Esophagus muscularis mucosa (tissue), 4 donors: ENCODE results near the gene CSF2RB. TPM values are rescaled to one million over a fixed set of nuclear protein-coding genes. Genes with fewer than 3 reads are reported as not detected.

Experiments used
- DNase-seq: peaks from one replicate; pipeline ENCODE4 v3.0.0-alpha.2; 2017; ENCODE audit errors: extremely low spot score
- H3K27ac ChIP-seq, 4 donors: fragments of 200-600 bp; sonication (generic); replicated peaks in 1 of 4; 1 replicate in 3 of 4; 2 replicates in 1 of 4; pipeline ENCODE4 v1.5.1; 2016 to 2019; ENCODE audit warnings: mild to moderate bottlenecking in 1 of 4
- H3K27me3 ChIP-seq, 4 donors: fragments of 200-600 bp; sonication (generic); one replicate each; pipeline versions ENCODE4 v1.5.1 to v1.6.0; 2016 to 2019
- H3K36me3 ChIP-seq, 4 donors: fragments of 200-600 bp; sonication (generic); one replicate each; pipeline ENCODE4 v1.5.1; 2016 to 2019
- H3K4me1 ChIP-seq, 4 donors: fragments of 200-600 bp; sonication (generic); one replicate each; pipeline ENCODE4 v1.5.1; 2016 to 2019
- H3K4me3 ChIP-seq, 4 donors: fragments of 200-600 bp; sonication (generic); 1 replicate in 2 of 4; 2 replicates in 2 of 4; pipeline ENCODE4 v1.5.1; 2016 to 2019; ENCODE audit warnings: mild to moderate bottlenecking in 4 of 4, moderate library complexity in 1 of 4
- H3K9me3 ChIP-seq, 4 donors: fragments of 200-600 bp; sonication (generic); 1 replicate in 3 of 4; 2 replicates in 1 of 4; pipeline ENCODE4 v1.5.1; 2016 to 2019
- CTCF ChIP-seq, 3 experiments: fragments of 200-600 bp in 2 of 3; fragments of 450-650 bp in 1 of 3; sonication (generic) in 2 of 3; IDR thresholded peaks; one replicate each; pipeline ENCODE4 v1.5.1; 2017 to 2019; ENCODE audit warnings: antibody characterized with exemption in 3 of 3, mild to moderate bottlenecking in 2 of 3, moderate library complexity in 1 of 3
- EP300 ChIP-seq: sonication (generic); formaldehyde crosslinking; IDR thresholded peaks from one replicate; pipeline ENCODE4 v1.6.1; 2017; ENCODE audit warnings: antibody characterized with exemption
- POLR2A ChIP-seq: fragments of 450-650 bp; IDR thresholded peaks from one replicate; pipeline ENCODE4 v1.6.1; 2017; ENCODE audit warnings: antibody characterized with exemption, moderate library complexity, mild to moderate bottlenecking, low read depth
- POLR2AphosphoS5 ChIP-seq, 2 donors: sonication (generic); formaldehyde crosslinking; IDR thresholded peaks; one replicate each; pipeline ENCODE4 v1.6.1; 2017; ENCODE audit warnings: antibody characterized with exemption in 2 of 2
- WGBS: methylation state at CpG from one replicate; pipeline ENCODE4 v1.1.5; 2018; 5-methylcytosine and 5-hydroxymethylcytosine counted together
- intact Hi-C: fragments of 100-400 bp; cut with DNase I; formaldehyde crosslinking; loops from one replicate; pipeline ENCODE4 v1.15.1; 2023
- total RNA-seq, 4 donors: library from RNA; depleted of rRNA; stranded (reverse); fragments of >200 nt; gene quantifications; one replicate each; pipeline versions ENCODE4 v1.1.0 to v1.2.1, GENCODE V29; 2016

The CSF2RB gene
- total RNA-seq, 4 donors from 2014 or later: 4.6 to 19.4 (median 6.2) TPM

- Histone ChIP-seq H3K9me3 (no peaks in the 10 kb centered on the region), H3K4me1 (peaks cover 6 to 11% (median 8%) of the 10 kb centered on the region in 4 donors), H3K36me3 (no peaks in the 10 kb centered on the region), H3K27me3 (peaks cover 0 to 9% (median 0%) of the 10 kb centered on the region in 4 donors), H3K4me3 (no peak overlapping the region), H3K27ac (no peak overlapping the region)
- TF ChIP-seq CTCF (IDR thresholded peaks at IDR 0.05) (no peak), POLR2AphosphoS5 (IDR thresholded peaks at IDR 0.05) (no peak), POLR2A (no peak), EP300 (no peak)
- DNase-seq: no peak
- WGBS: 90% methylated on average over 4 of the region's 4 CpGs
- intact Hi-C loops: loop anchor here (5.0 kb wide), 1 partner anchor 119 kb away; no protein-coding TSS in a partner anchor
These were observed 63.2 kb downstream of the CSF2RB start for GRCh38 chr22:36976606-36977005.

GRCh38 chr22:36977401-36977861 lies 64.0 kb downstream of the CSF2RB start:
- peak overlapping the region; percentile 46 to 52 (median 50) for H3K4me3 ChIP-seq
- no peak for DNase-seq
- intact Hi-C loops: loop anchor here (5.0 kb wide), 1 partner anchor 120 kb away; no protein-coding TSS in a partner anchor
- H3K27ac ChIP-seq: no peak overlapping the region
- H3K36me3 ChIP-seq: no peaks in the 10 kb centered on the region
- no peaks in the 10 kb centered on the region for H3K9me3 ChIP-seq
- peaks cover 0 to 16% (median 0%) of the 10 kb centered on the region in 4 donors for H3K27me3 ChIP-seq
- peaks cover 6 to 11% (median 8%) of the 10 kb centered on the region in 4 donors for H3K4me1 ChIP-seq
- WGBS: 20% methylated on average over 13 of the region's 13 CpGs
- TF ChIP-seq POLR2AphosphoS5 (IDR thresholded peaks at IDR 0.05) (no peak), POLR2A (no peak), EP300 (no peak), CTCF (IDR thresholded peaks at IDR 0.05) (peak in 1 of 3 experiments; percentile 18)

GRCh38 chr22:36977947-36978660 lies 64.7 kb downstream of the CSF2RB start:
- peak; percentile 95 for DNase-seq
- Histone ChIP-seq H3K4me3 (peak overlapping the region; percentile 46 to 52 (median 50)), H3K36me3 (no peaks in the 10 kb centered on the region), H3K27ac (no peak overlapping the region), H3K9me3 (no peaks in the 10 kb centered on the region), H3K27me3 (peaks cover 0 to 23% (median 0%) of the 10 kb centered on the region in 4 donors), H3K4me1 (peaks cover 6 to 11% (median 8%) of the 10 kb centered on the region in 4 donors)
- peak; percentile 96 to 98 (median 98) for TF ChIP-seq CTCF (IDR thresholded peaks at IDR 0.05)
- peak; percentile 46 to 88 for TF ChIP-seq POLR2AphosphoS5 (IDR thresholded peaks at IDR 0.05)
- no peak for TF ChIP-seq EP300
- intact Hi-C loops: loop anchor here (2.0 to 5.0 kb wide), 2 partner anchors 121 to 195 kb away; no protein-coding TSS in a partner anchor
- 15% methylated on average over 18 of the region's 18 CpGs for WGBS

GRCh38 chr22:36979016-36979910 lies 65.8 kb downstream of the CSF2RB start:
- WGBS: 91% methylated on average over 13 of the region's 13 CpGs
- Histone ChIP-seq H3K27ac (no peak overlapping the region), H3K9me3 (no peaks in the 10 kb centered on the region), H3K27me3 (peaks cover 0 to 34% (median 0%) of the 10 kb centered on the region in 4 donors), H3K36me3 (no peaks in the 10 kb centered on the region), H3K4me1 (peaks cover 6 to 11% (median 8%) of the 10 kb centered on the region in 4 donors), H3K4me3 (no peak overlapping the region)
- intact Hi-C loops: loop anchor here (2.0 to 5.0 kb wide), 2 partner anchors 122 to 196 kb away; no protein-coding TSS in a partner anchor
- DNase-seq: no peak
- TF ChIP-seq CTCF (IDR thresholded peaks at IDR 0.05) (no peak), EP300 (no peak), POLR2A (no peak), POLR2AphosphoS5 (IDR thresholded peaks at IDR 0.05) (no peak)
